Activated T-helper 1 cell treated with Interleukin-2 at 50 U/mL for 16 hours (primary cell): Measurements from ENCODE around the gene SLC7A14.

Experiments used
- DNase-seq: peaks from one replicate; pipeline ENCODE4 v3.0.0-alpha.2; 2020; ENCODE audit warnings: low read depth

The SLC7A14 gene

GRCh38 chr3:170470063-170471016 lies 115.5 kb downstream of the SLC7A14 start:
- no peak for DNase-seq

- DNase-seq = no peak
Measured at GRCh38 chr3:170469151-170470062, 116.5 kb downstream of the SLC7A14 start.

- no peak for DNase-seq
Measured at GRCh38 chr3:170467571-170468147, 118.2 kb downstream of the SLC7A14 start.

GRCh38 chr3:170467007-170467406 lies 118.9 kb downstream of the SLC7A14 start:
- DNase-seq = no peak

- DNase-seq = no peak
Measured at GRCh38 chr3:170465955-170466354, 119.9 kb downstream of the SLC7A14 start.

- DNase-seq = no peak
Measured at GRCh38 chr3:170463011-170463410, 122.9 kb downstream of the SLC7A14 start.

GRCh38 chr3:170458285-170458684 lies 127.6 kb downstream of the SLC7A14 start:
- DNase-seq = no peak

GRCh38 chr3:170454509-170454908 lies 131.4 kb downstream of the SLC7A14 start:
- no peak for DNase-seq

GRCh38 chr3:170450039-170450438 lies 135.8 kb downstream of the SLC7A14 start:
- DNase-seq = no peak

GRCh38 chr3:170448584-170448983 lies 137.3 kb downstream of the SLC7A14 start:
- no peak for DNase-seq

- no peak for DNase-seq
Measured at GRCh38 chr3:170443457-170443856, 142.4 kb downstream of the SLC7A14 start.

GRCh38 chr3:170442947-170443346 lies 142.9 kb downstream of the SLC7A14 start:
- no peak for DNase-seq

- DNase-seq = no peak
Measured at GRCh38 chr3:170441412-170441811, 144.5 kb downstream of the SLC7A14 start.

- no peak for DNase-seq
Measured at GRCh38 chr3:170440344-170440743, 145.5 kb downstream of the SLC7A14 start.

- no peak for DNase-seq
Measured at GRCh38 chr3:170438836-170439235, 147.0 kb downstream of the SLC7A14 start.

GRCh38 chr3:170437696-170438407 lies 148.0 kb downstream of the SLC7A14 start:
- DNase-seq = no peak

GRCh38 chr3:170437176-170437575 lies 148.7 kb downstream of the SLC7A14 start:
- no peak for DNase-seq

- DNase-seq = no peak
Measured at GRCh38 chr3:170436697-170437096, 149.2 kb downstream of the SLC7A14 start.

- DNase-seq = no peak
Measured at GRCh38 chr3:170432416-170432815, 153.5 kb downstream of the SLC7A14 start.

- no peak for DNase-seq
Measured at GRCh38 chr3:170431054-170431453, 154.8 kb downstream of the SLC7A14 start.

- DNase-seq = no peak
Measured at GRCh38 chr3:170429050-170429449, 156.8 kb downstream of the SLC7A14 start.

- DNase-seq = no peak
Measured at GRCh38 chr3:170428095-170428494, 157.8 kb downstream of the SLC7A14 start.
